Hindlimb muscle (tissue), 1 donor: Measurements from ENCODE around the gene ZC3H11A. TPM values are rescaled to one million over a fixed set of nuclear protein-coding genes. Genes with fewer than 3 reads are reported as not detected.

ENCODE experiments used
- polyA plus RNA-seq: library from polyadenylated mRNA; unstranded; fragments of 120-200 nt; gene quantifications from one replicate; pipeline ENCODE4 v1.2.1, GENCODE V29; 2013; ENCODE audit not compliant: insufficient read length

The ZC3H11A gene
- polyA plus RNA-seq, 1 donor, result 82.4 TPM

Other genes starting within 250 kb of the ZC3H11A start
- gene ATP2B4, start 168.8 kb upstream of the ZC3H11A start, polyA plus RNA-seq, result 73.1 TPM
- 0.17 TPM for gene LAX1, start 30.4 kb upstream of the ZC3H11A start, polyA plus RNA-seq
- gene ZBED6, start within 50 bp of the ZC3H11A start, polyA plus RNA-seq, result 11.3 TPM
- 118 TPM for gene SNRPE, start 66.0 kb downstream of the ZC3H11A start, polyA plus RNA-seq